HTR-8/SVneo (cell line): ENCODE measurements around the gene CAP2.

Experiments
- DNase-seq: peaks from one replicate; pipeline ENCODE4 v3.0.0; 2011; ENCODE audit warnings: low spot score, mixed read lengths; ENCODE audit not compliant: insufficient read length
- FAIRE-seq: peaks from 2 replicates; lab custom pipeline; 2011; peaks lifted over from hg19 to GRCh38; lab: Jason Lieb, UNC

Gene CAP2

DNA sequence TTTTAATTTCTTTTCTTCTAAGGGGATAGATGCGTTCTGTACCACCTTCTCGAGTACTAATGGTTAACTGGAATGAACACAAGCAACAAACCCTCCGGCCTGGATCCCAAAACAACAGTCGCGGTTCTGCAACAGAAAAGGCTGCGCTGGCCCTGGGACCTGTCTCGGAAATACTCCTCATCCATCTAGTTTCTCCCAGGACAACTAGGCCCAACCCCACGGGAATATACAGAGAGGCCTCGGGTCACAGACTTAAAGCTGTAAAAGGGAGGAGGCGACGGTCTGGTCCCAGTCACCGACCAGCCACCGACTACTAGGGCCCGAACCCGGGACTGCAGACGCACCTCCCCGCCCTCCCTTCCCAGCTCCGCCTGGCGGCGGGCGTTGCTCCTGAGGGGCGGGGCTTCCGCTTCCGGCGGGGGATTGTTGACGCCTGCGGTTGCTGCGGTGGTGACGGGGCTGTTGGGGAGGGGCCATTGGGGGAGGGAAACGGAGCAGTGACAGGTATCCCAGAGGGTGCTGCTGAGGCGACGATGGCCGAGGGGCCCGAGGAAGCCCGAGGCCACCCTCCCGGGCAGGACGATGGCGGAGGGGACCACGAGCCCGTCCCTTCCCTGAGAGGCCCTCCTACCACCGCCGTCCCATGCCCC, 206.6 kb downstream of the CAP2 start, which contains the start of gene FAM8A1:
Gene FAM8A1 (plus strand): TSS at position 426 of the 650 bp plus-strand sequence. CDS start 108 bp downstream, at position 534.
- FAIRE-seq (peak; percentile 95), DNase-seq (peak; percentile 93)

DNA sequence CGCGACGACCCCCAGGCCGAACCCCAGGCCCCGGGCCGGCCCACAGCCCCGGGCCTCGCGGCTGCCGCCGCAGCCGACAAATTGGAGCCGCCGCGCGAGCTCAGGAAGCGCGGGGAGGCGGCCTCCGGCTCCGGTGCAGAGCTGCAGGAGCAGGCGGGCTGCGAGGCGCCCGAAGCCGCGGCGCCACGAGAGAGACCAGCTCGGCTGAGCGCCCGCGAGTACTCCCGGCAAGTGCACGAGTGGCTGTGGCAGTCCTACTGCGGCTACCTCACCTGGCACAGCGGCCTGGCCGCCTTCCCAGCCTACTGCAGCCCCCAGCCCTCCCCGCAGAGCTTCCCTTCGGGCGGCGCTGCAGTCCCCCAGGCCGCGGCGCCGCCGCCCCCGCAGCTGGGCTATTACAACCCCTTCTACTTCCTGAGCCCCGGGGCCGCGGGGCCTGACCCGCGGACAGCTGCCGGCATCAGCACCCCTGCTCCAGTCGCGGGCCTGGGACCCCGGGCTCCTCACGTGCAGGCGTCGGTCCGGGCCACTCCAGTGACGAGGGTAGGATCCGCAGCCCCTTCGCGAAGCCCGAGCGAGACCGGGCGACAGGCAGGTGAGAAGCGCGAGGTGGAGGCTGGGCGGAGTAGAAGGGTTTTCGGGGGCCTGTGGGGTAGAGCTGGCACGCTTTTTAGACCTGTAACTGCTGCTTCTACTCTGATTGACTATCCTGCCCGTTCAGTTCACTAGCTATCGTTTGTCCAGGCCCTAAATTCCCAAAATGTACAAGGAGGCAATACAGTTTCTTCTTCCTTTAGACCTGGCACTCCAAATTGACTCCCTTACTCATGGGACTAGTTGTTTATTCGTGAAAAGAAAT, 207.4 kb downstream of the CAP2 start:
- FAIRE-seq = no peak
- peak; percentile 25 for DNase-seq

DNA sequence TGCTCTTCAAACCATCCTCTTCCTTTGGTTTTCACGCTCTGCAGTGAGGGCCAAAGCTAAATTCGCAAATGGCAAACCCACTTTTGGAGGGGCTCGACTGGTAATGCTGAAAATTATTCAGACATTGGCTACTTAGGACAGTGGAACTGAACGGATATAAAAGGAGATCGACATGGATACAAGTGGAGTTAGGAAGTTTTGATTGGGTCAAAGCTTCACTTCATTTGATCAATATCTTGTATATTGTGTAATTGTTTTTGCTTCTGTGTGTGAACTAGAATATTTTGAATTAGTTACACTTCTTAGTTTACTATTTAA, 207.9 kb downstream of the CAP2 start:
- DNase-seq = no peak
- FAIRE-seq = no peak

DNA sequence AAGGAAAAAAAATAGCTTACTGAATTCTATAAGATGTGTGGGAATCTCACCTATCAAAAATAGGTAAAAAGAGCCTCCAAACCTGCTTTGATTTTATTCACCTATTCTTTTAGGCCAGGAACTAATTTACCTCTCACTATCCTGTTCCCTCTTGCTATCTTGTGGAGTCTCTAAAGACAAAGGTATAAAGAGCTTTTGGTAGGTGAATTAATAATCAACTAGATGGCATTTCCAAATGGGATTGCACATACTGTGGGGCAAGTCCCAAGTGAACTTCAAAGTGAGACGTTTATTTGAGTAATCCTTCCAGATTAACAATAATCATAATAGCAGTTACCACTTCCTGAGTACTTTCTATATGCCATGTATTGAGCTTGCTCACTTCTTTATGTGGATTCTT, 209.5 kb downstream of the CAP2 start:
- no peak for FAIRE-seq
- DNase-seq = no peak

DNA sequence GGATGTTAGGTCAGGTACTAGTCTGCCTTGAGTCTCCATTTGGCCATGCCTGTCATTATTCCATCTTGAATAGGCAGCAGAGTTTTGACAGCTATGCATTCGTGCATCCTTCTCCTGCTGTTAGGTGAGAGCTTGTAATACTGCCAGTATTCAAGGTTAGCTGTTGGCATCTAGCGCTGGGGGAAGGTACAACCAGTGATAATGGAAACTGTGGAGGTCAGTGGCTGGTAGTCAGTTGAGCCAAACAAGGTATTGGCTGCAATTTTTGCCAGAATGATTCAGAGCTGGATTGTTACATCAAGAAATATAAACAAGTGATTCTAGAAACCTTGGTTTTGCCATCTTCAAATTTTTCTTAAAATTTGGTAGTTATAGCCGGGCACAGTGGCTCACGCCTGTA, 213.2 kb downstream of the CAP2 start:
- no peak for DNase-seq
- no peak for FAIRE-seq
